GM12874 (cell line): ENCODE data around the gene PHF21B.

Experiments
- TF ChIP-seq, protein P1 (sequence below): IDR thresholded peaks from 2 replicates; pipeline ENCODE4 v1.5.1; 2011; ENCODE audit warnings: low read depth, mild to moderate bottlenecking, control low read depth, low read length, moderate library complexity; ENCODE audit not compliant: insufficient read depth

PHF21B gene

DNA sequence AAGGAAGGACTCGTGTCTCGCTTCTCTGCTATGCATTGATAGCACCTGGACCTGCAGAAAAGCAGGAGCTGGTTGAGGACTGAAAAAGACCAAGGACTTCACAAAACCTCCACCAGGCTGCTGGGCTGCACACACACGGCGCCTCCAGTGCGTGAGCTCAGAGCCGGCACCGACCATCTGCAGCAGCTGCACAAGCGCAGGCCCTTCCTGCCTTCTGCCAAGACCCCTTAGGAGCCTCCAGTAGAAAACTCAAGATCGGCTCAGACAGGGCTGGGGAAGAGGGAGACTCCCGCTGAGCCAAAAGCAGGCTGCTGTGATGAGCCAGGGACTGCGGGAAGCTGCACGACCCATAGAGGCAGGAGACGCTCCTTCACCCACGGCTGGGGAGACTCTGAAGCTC is 70.9 kb downstream of the PHF21B start:
- TF ChIP-seq, protein P1, sequence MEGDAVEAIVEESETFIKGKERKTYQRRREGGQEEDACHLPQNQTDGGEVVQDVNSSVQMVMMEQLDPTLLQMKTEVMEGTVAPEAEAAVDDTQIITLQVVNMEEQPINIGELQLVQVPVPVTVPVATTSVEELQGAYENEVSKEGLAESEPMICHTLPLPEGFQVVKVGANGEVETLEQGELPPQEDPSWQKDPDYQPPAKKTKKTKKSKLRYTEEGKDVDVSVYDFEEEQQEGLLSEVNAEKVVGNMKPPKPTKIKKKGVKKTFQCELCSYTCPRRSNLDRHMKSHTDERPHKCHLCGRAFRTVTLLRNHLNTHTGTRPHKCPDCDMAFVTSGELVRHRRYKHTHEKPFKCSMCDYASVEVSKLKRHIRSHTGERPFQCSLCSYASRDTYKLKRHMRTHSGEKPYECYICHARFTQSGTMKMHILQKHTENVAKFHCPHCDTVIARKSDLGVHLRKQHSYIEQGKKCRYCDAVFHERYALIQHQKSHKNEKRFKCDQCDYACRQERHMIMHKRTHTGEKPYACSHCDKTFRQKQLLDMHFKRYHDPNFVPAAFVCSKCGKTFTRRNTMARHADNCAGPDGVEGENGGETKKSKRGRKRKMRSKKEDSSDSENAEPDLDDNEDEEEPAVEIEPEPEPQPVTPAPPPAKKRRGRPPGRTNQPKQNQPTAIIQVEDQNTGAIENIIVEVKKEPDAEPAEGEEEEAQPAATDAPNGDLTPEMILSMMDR = no peak

DNA sequence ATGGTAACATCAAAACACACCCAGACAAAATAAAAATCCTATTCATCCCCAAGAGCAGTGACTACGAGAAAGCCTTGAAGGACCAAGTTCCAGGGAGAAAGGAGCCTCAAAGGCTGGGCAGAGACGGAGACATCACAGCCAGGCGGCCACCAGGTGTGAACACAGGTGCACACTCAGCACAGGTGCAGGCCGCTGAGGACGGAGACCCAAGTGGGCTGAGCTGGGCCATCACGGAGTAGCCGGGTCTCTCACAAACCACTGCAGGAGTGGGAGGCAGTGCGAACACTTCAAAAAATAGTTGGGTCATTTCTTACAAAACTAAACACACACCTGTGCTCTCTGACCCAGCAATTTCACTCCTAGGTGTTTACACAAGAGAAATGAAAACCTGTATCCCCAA is 72.6 kb downstream of the PHF21B start:
- TF ChIP-seq, protein P1 = no peak

DNA sequence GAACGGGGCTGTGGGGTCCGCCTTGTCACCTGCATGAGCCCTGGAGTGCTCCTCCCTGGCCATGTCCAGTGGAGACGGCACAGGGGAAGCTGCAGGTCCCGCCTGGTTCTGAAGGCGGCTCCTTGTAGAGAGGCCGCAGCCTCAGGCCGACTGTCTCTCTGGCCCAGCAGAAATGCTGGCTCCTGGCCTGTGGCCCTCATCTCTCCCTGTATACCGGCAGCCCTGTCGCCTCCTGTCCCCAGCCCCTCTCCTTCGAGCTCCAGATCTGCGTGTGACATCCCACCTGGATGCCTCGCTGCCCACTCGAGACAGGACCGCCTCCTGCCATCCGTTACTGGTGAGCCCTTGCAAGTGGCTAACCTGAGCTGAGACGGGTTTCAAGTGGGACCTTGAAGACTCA is 73.6 kb downstream of the PHF21B start:
- TF ChIP-seq, protein P1 = no peak

DNA sequence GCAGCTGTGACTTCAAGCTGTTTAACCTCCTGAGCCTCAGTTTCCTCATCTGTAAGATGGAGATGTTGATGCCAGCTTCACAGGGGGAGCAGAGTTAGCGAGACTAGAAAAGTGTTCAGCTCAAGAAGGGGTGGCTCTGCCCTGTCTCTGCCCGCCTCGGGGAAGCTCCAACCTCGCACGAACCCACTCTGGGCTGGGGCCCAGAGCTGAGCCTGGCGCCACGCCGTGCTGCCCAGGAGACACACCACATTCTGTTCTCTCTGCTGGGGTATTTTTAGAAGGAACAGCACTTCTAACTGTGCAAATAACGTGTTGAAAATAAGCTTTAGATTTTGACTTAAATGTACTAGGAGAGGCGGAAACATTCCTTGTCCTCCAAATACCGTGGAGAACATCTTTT is 74.1 kb downstream of the PHF21B start:
- TF ChIP-seq, protein P1 = no peak

DNA sequence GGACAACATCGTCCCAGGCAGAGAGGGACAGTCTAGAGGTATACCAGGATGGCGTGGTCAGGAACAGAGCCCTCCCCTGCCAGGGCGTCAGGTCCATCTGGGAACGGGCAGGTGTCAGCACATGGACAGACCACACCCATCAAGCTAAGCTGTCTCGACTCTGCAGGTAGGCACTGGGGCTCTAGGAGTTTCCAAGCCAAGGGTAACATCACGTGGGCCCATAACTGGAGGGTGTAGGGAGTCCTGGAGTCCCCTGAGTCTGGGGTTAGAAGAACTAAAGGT is 75.4 kb downstream of the PHF21B start:
- TF ChIP-seq, protein P1 = no peak

DNA sequence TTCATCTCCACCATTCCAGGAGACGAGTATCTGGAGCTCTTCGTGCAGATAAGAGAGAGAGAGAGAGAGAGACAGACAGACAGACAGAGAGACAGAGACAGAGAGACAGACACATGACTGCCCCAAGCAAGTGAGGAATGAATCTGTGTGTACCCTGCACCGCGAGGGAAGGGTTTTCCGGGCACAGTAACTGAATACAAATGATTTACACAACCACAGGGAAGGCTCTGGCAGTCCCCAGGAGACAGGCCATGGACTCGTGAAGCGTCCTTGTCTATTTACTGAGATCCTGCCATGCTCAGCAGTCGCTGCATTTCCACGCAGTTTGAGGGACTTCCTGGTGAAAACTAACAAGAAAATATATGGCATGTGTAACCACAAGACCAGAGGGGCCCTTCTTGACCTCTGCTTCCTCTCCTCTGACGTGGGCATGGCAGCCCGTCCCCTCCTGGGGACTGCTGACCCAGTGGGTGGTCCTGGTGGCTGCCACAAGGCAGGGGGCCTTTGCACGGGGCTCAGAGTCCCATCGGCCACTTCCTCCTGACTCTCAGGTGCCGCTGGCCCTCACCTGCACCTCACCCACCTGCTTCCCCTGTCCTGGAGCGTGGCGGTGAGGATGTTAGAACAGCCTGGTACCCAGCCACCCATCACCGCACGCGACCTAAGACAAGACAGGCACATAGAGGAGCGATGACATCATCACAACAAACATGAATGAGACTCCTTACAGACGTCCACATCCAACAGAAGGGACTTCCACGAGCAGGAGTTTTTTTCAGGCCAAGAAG is 75.9 kb downstream of the PHF21B start:
- TF ChIP-seq, protein P1 = no peak

DNA sequence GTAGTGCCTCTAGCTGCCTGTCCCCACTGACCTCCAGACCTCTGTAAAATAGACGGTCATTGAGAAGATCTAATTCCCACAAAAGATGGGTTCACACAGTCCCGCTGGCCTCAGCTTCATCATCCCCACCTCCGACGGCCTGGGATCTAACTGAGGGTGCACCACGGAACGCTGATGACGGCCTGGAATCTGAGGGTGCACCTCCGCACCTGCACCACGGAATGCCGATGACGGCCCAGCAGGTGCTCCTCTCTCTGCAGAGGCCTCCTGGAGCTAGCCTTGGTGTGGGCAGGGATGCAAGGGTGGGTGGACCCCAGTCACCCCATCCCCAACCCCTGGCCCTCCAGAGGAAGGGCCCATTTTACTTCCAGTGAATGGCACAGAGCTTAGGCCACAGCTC is 77.3 kb downstream of the PHF21B start:
- TF ChIP-seq, protein P1 = no peak

DNA sequence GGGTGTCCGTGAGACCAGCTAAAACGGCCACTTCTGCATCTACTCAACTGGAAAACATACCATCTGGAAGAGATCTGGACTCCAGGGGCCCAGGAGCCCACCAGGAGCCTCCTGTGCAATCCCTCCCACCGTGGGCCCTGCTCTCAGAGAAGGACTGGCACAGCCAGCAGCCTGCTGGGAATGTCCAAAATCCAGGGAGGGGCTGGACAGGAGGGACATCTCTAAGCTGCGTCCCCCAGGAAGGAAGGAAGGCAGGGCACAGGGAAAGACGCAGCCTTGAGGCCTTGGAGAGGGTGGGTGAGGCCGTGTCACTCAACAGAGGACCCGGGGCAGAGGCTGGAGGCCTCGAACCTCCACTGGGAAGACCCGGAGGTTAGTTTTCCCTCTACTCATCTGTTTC is 78.0 kb downstream of the PHF21B start:
- TF ChIP-seq, protein P1 = no peak
